Type B pancreatic cell (in vitro differentiated cells): Measurements from ENCODE around the gene F2. TPM values are rescaled to one million over a fixed set of nuclear protein-coding genes. Genes with fewer than 3 reads are reported as not detected.
"Not testable (repeated sequence)": the region's sequence is repeated elsewhere in the genome, so short reads cannot be mapped to it uniquely, and the experiment has no call there.

Experiments
- DNase-seq: peaks from one replicate; pipeline ENCODE4 v3.0.0; 2021; ENCODE audit warnings: mixed read lengths; ENCODE audit not compliant: unreplicated experiment; ENCODE audit errors: extremely low spot score
- H3K27ac Mint-ChIP-seq: 2 replicates; pipeline ENCODE4 v1.8.0; 2021; ENCODE audit warnings: mild to moderate bottlenecking, mixed read lengths
- H3K27me3 Mint-ChIP-seq: 2 replicates; pipeline ENCODE4 v1.8.0; 2021; ENCODE audit warnings: mixed read lengths
- H3K36me3 Mint-ChIP-seq: 2 replicates; pipeline ENCODE4 v1.8.0; 2021; ENCODE audit warnings: mixed read lengths
- H3K4me1 Mint-ChIP-seq: one replicate; pipeline ENCODE4 v1.8.0; 2021; ENCODE audit warnings: mixed read lengths; ENCODE audit not compliant: unreplicated experiment
- H3K4me3 Mint-ChIP-seq: 2 replicates; pipeline ENCODE4 v1.8.0; 2021; ENCODE audit warnings: mild to moderate bottlenecking, mixed read lengths
- H3K9me3 Mint-ChIP-seq: 2 replicates; pipeline ENCODE4 v1.8.0; 2021; ENCODE audit warnings: mixed read lengths
- total RNA-seq: library from RNA; stranded (reverse); gene quantifications from 2 replicates; pipeline ENCODE4 v1.2.1, GENCODE V29; 2021; ENCODE audit warnings: low replicate concordance
- TF ChIP-seq, protein P1 (sequence below): fragments of 200-600 bp; sonication (generic); conservative IDR thresholded peaks from 2 replicates; pipeline ENCODE4 v1.5.0; 2021; ENCODE audit warnings: antibody characterized with exemption, mild to moderate bottlenecking

Gene F2
- total RNA-seq, 1 donor from 2014 or later, result 9.5 TPM

DNA sequence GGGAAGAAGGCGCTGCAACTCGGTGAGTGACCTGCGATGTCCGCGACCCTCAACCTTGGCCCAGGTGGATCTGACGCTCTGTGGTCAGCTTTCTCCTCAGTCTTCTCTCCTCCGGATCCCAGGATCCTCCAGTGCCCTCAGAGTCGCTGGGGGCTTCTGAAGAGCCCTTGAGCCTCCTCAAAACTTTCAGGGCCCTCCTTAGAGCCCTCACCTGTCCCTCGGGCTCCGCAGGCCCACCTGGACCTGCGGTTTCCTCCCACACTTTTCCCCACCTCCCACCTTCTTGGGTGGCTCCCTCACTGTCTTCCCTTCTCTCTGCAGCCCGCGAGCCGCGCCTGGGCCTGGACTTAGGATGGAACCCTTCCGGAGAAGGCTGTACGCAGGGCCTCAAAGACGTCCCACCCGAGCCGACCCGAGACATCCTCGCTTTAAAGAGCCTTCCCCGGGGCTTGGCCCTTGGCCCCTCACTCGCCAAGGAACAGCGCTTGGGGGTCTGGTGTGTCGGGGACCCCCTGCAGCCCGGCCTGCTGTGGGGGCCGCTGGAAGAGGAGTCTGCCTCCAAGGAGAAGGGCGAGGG lies 17.8 kb upstream of the F2 start:
- TF ChIP-seq, protein P1, sequence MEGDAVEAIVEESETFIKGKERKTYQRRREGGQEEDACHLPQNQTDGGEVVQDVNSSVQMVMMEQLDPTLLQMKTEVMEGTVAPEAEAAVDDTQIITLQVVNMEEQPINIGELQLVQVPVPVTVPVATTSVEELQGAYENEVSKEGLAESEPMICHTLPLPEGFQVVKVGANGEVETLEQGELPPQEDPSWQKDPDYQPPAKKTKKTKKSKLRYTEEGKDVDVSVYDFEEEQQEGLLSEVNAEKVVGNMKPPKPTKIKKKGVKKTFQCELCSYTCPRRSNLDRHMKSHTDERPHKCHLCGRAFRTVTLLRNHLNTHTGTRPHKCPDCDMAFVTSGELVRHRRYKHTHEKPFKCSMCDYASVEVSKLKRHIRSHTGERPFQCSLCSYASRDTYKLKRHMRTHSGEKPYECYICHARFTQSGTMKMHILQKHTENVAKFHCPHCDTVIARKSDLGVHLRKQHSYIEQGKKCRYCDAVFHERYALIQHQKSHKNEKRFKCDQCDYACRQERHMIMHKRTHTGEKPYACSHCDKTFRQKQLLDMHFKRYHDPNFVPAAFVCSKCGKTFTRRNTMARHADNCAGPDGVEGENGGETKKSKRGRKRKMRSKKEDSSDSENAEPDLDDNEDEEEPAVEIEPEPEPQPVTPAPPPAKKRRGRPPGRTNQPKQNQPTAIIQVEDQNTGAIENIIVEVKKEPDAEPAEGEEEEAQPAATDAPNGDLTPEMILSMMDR, result no peak
- no peak for DNase-seq
- Mint-ChIP-seq H3K4me1 (peaks cover 26% of the 10 kb centered on the region), H3K9me3 (no peaks in the 10 kb centered on the region), H3K27ac (peak overlapping the region; percentile 99), H3K4me3 (peak overlapping the region; percentile 100), H3K36me3 (peaks cover 5% of the 10 kb centered on the region), H3K27me3 (no peaks in the 10 kb centered on the region)

DNA sequence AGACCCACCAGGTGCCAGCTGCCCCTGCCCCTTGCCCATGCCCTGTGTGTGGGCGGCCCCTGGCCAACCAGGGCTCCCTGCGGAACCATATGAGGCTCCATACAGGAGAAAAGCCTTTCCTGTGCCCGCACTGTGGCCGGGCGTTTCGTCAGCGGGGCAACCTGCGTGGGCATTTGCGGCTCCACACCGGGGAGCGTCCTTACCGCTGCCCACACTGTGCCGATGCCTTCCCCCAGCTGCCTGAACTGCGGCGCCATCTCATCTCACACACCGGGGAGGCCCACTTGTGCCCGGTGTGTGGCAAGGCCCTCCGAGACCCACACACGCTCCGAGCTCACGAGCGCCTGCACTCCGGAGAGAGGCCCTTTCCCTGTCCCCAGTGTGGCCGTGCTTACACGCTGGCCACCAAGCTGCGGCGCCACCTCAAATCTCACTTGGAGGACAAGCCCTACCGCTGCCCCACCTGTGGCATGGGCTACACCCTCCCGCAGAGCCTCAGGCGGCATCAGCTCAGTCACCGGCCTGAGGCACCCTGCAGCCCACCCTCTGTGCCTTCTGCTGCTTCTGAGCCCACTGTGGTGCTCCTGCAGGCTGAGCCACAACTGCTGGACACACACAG lies 13.8 kb upstream of the F2 start:
- Mint-ChIP-seq H3K27me3 (no peaks in the 10 kb centered on the region), H3K27ac (no peak overlapping the region), H3K36me3 (peaks cover 5% of the 10 kb centered on the region), H3K4me1 (peaks cover 10% of the 10 kb centered on the region), H3K9me3 (no peaks in the 10 kb centered on the region), H3K4me3 (no peak overlapping the region)
- no peak for DNase-seq
- TF ChIP-seq, protein P1, result no peak

DNA sequence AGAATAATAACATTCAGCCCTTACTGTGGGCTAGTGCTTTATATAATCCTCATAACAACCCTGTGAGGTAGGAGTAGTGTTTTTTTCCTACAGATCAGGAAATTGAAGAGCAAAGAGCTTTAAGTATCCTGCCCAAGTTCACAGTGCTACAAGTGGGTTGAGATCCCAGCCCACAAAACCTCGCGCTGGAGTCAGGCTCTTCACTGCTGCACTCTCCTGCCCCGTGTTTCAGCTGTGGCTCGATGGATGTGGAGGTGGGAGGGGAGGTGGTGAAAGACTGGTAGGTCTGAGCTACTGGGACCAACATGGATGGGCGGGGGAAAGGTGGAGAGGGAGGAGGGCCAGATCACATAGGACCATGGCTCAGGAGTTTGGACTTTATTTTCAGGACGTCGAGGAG lies 12.1 kb upstream of the F2 start:
- no peaks in the 10 kb centered on the region for H3K27me3 Mint-ChIP-seq
- no peak overlapping the region for H3K4me3 Mint-ChIP-seq
- peaks cover 5% of the 10 kb centered on the region for H3K36me3 Mint-ChIP-seq
- no peaks in the 10 kb centered on the region for H3K4me1 Mint-ChIP-seq
- TF ChIP-seq, protein P1, result no peak
- DNase-seq, result no peak
- H3K27ac Mint-ChIP-seq, result no peak overlapping the region
- H3K9me3 Mint-ChIP-seq, result no peaks in the 10 kb centered on the region

DNA sequence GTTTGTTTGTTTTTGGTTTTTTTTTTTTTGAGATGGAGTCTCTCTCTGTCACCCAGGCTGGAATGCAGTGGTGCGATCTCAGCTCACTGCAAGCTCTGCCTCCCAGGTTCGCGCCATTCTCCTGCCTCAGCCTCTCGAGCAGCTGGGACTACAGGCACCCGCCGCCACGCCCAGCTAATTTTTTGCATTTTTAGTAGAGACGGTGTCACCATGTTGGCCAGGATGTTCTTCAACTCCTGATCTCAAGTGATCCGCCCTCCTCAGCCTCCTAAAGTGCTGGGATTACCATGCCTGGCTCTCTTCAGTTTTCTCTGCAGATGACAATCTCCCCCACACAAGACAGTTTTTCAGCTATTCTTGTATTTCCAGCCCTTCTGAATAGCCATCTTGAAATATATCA lies 9.7 kb upstream of the F2 start:
- H3K36me3 Mint-ChIP-seq, H3K4me3 Mint-ChIP-seq, DNase-seq, H3K27me3 Mint-ChIP-seq, H3K9me3 Mint-ChIP-seq, H3K4me1 Mint-ChIP-seq: not testable (repeated sequence)
- H3K27ac Mint-ChIP-seq, result peak overlapping the region; percentile 57

DNA sequence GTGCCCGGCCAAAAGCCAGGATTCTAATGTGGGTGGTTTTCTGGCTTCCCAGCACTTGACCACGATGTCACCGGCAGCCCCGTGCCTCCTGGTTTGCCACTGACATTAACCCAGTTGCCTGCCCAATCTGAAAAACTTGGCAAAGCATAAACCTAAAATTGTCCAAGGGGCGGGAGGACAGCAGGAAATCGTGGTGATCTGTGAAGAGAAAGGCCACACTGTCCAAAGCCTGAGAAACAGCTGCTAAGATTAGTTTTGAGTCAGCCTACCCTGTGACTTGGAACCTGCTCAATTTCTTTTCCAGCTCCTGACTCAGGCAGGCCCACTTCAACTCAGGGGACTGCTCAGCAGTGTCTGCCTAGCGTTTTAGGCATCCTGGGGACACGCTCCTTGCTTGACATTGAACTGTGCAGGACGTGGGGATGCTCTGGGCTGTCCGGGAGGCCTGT lies 8.2 kb upstream of the F2 start:
- H3K36me3 Mint-ChIP-seq, result no peaks in the 10 kb centered on the region
- H3K9me3 Mint-ChIP-seq, result no peaks in the 10 kb centered on the region
- DNase-seq, result no peak
- TF ChIP-seq, protein P1, result no peak
- H3K4me1 Mint-ChIP-seq, result no peaks in the 10 kb centered on the region
- H3K4me3 Mint-ChIP-seq, result no peak overlapping the region
- H3K27me3 Mint-ChIP-seq, result no peaks in the 10 kb centered on the region
- H3K27ac Mint-ChIP-seq, result no peak overlapping the region

DNA sequence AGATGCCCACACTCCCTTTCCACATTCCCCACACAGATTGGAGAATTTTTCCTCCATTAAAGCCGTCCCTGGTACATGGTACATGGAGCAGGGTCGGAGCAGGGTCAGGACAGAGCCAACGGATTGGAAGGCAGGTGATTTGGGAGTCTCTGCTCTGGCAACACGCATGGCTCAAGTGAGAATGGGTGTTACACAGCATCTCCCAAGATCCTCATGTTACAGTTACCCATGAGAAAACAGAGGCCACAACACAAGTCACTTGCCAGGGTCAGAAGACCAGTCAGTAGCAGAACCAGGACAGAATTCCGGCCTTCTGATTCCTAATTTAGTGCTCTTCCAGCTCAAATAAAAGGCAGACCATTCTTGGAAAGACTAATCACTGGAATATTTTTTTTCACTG lies 7.7 kb upstream of the F2 start:
- Mint-ChIP-seq H3K27ac (no peak overlapping the region), H3K4me1 (no peaks in the 10 kb centered on the region), H3K9me3 (no peaks in the 10 kb centered on the region)

More for the DNA sequence above, 7.7 kb upstream of the F2 start:
- TF ChIP-seq, protein P1, result no peak
- Mint-ChIP-seq H3K36me3 (no peaks in the 10 kb centered on the region), H3K4me3 (no peak overlapping the region), H3K27me3 (no peaks in the 10 kb centered on the region)
- DNase-seq, result no peak
